ENCODE results near the gene CD164L2. TPM values are rescaled to one million over a fixed set of nuclear protein-coding genes. Genes with fewer than 3 reads are reported as not detected.
"Not testable (repeated sequence)": the region's sequence is repeated elsewhere in the genome, so short reads cannot be mapped to it uniquely, and the experiment has no call there.

The CD164L2 gene
- total RNA-seq, 1 experiment from 2014 or later = not detected

GRCh38 chr1:27391511-27392095 lies 8.5 kb upstream of the CD164L2 start:
- Histone ChIP-seq H3K36me3 (peaks cover 13% of the 10 kb centered on the region), H3K27ac (0 out of 2 replicates have a peak overlapping the region, but pooled peaks have one; percentile 18), H3K27me3 (replicated peaks) (no peaks in the 10 kb centered on the region), H3K4me1 (replicated peaks) (peaks cover 20% of the 10 kb centered on the region), H3K4me3 (peak overlapping the region; percentile 80), H3K9me3 (replicated peaks) (no peaks in the 10 kb centered on the region)
- no peak for DNase-seq (ENCODE audit: low read depth in 1 of 2, low spot score in 2 of 2)

- Histone ChIP-seq H3K9me3 (replicated peaks) (no peaks in the 10 kb centered on the region), H3K4me3 (no peak overlapping the region), H3K4me1 (replicated peaks) (peaks cover 11% of the 10 kb centered on the region), H3K27me3 (replicated peaks) (no peaks in the 10 kb centered on the region), H3K27ac (no peak overlapping the region), H3K36me3 (peaks cover 4% of the 10 kb centered on the region; the same call in 1 of the 2 replicates)
- DNase-seq (ENCODE audit: low read depth in 1 of 2, low spot score in 2 of 2) = no peak
Measured at GRCh38 chr1:27388337-27389005, 5.3 kb upstream of the CD164L2 start.

DNA sequence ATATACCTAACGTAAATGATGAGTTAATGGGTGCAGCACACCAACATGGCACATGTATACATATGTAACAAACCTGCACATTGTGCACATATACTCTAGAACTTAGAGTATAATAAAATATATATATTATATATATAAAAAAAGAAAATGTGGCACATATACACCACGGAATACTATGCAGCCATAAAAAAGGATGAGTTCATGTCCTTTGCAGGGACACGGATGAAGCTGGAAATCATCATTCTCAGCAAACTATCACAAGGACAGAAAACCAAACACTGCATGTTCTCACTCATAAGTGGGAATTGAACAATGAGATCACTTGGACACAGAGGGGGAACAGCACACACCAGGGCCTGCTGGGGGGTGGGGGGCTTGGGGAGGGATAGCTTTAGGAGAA lies 1.7 kb upstream of the CD164L2 start:
- H3K27me3 ChIP-seq (replicated peaks); DNase-seq (ENCODE audit: low read depth in 1 of 2, low spot score in 2 of 2); H3K36me3 ChIP-seq; H3K4me3 ChIP-seq; H3K27ac ChIP-seq; H3K9me3 ChIP-seq (replicated peaks); H3K4me1 ChIP-seq (replicated peaks): not testable (repeated sequence)

DNA sequence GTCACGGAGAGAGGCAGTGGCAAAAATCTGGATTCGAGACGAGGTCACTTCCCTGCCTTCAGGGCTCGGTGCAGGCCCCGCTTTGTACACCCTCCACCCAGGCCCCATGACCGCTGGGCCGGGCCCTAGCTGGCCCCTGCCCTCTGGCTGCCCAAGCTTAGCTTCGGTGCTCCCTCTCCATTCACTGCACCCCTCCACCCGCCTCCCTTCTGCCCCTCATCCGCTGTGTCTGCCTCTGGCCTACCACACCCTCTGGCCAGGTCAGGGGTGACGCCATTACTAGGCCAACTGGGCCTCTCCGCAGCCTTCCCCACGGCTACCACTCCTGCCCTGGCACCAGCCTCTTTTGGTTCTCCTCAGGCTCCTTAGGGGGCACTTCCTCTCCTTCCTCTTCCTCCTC lies 528 bp upstream of the CD164L2 start:
- Histone ChIP-seq H3K4me1 (replicated peaks) (no peaks in the 10 kb centered on the region), H3K4me3 (no peak overlapping the region), H3K36me3 (no peaks in the 10 kb centered on the region), H3K27me3 (replicated peaks) (no peaks in the 10 kb centered on the region), H3K9me3 (replicated peaks) (no peaks in the 10 kb centered on the region), H3K27ac (no peak overlapping the region)
- no peak for DNase-seq (ENCODE audit: low read depth in 1 of 2, low spot score in 2 of 2)

DNA sequence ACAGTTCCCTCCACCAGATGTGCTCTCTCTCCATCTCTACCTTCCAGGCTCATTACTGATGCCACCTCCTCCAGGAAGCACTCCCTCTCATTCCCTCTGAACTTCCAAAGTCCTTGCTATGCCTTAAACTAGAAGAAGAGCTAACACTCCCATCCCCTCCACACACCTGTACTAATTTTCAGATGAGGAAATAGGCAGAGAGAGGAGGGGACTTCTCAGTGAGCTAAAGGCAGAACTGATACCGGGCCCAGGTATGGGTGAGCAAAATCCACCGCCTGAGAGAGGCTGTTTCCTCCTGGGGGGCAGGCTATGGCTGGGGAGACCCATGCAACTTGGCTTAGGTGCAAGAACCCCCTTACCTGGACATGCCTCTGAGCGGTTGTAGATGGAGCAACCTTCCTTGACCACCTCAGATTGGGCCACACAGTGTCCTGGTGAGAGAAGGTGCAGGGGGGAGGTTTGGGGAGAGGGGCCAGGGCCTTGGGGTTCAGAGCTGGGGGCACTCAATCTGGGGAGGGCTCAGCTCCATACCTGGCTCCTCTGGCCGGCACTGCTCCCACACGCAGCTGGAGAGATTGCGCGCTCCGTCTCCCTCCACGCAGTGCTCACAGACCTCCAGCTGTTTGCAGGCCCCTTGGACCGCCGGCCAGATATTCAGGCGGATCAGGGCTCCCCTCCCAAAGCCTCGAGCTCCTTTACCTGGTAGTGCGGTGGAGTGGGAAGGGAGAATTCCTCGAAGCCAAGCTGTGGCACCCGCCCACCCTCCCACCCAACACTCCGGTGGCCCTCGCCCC lies 967 bp downstream of the CD164L2 start:
- H3K36me3 ChIP-seq = no peaks in the 10 kb centered on the region
- no peak overlapping the region for H3K27ac ChIP-seq
- no peaks in the 10 kb centered on the region for H3K27me3 ChIP-seq (replicated peaks)
- no peaks in the 10 kb centered on the region for H3K9me3 ChIP-seq (replicated peaks)
- H3K4me3 ChIP-seq = no peak overlapping the region
- no peaks in the 10 kb centered on the region for H3K4me1 ChIP-seq (replicated peaks)
- DNase-seq (ENCODE audit: low read depth in 1 of 2, low spot score in 2 of 2) = no peak

DNA sequence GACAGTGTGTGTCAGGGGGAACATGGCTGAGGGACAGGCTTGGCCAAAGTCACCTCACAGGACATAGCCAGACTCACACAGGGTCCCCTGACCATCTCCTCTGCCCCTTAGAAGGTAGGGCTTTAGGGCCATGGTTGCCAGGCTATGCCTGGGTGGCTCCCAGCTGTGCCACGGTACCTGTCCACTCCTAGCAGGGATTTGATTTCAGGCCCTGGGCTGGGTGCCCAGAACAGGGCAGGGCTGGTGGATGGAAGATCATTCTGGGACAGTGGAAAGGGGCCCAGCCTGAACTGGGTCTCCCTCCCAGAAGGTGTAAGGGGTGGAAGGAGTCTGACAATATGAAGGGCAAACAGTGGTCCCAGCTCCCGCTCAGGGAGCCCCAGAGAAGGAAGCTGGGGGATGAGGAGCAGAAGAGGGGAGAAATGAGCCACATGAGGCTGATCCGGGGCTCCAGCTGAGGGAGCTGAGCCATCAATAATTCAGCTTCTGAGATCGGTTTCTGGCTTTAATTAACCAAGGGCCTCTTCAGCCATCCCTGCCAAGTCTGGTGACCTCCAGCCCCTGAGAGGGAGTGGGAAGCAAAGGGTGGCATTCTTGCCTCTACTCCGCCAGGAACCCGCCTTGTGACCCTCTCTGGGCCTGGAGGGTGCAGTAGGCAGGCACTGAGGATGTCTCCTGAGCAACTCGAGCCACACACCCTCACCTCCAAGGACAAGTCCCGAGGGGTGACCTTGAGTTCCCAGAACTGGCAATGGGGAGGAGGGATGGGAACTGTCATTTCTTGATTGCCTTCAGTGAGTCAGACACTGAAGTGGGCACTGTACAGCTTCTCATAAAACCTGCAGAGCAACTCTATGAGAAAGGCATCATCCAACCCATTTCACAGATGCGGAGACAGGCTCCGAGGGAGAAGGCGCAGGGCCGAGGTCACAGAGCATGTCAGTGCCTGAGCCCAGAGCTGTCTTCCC lies 2.1 kb downstream of the CD164L2 start:
- Histone ChIP-seq H3K4me3 (no peak overlapping the region), H3K4me1 (replicated peaks) (no peaks in the 10 kb centered on the region), H3K36me3 (no peaks in the 10 kb centered on the region), H3K27me3 (replicated peaks) (no peaks in the 10 kb centered on the region), H3K9me3 (replicated peaks) (no peaks in the 10 kb centered on the region), H3K27ac (no peak overlapping the region)
- DNase-seq (ENCODE audit: low read depth in 1 of 2, low spot score in 2 of 2) = no peak

GRCh38 chr1:27380224-27380623 lies 2.9 kb downstream of the CD164L2 start:
- Histone ChIP-seq H3K9me3 (replicated peaks) (no peaks in the 10 kb centered on the region), H3K27ac (no peak overlapping the region), H3K4me3 (no peak overlapping the region), H3K36me3 (no peaks in the 10 kb centered on the region), H3K4me1 (replicated peaks) (no peaks in the 10 kb centered on the region), H3K27me3 (replicated peaks) (no peaks in the 10 kb centered on the region)
- DNase-seq (ENCODE audit: low read depth in 1 of 2, low spot score in 2 of 2) = no peak

DNA sequence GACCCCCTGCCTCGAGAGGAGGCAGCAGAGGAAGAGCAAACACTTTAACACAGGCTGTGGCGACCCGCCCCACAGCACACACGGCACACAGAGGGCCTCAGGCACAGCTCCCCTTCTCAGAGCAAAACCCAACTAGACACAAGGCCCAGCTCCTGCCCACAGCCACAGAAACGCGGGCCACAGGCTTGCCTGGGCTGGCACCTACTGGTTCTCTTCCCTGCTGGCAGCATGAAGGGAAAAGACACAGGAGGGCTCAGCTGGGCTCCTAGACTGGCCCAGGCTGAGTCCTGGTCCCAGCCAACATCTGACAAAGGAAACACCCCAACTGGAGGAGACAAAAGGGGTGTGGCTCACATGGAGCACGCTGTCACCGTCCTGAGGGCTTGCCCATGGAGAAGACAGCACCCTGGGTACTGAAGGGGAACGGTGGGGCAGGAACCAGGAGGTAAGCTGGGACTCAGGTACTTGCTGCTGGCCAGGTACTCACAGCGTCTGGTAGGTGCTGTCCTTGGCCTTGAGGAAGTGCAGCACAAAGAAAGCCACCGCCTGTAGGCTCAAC lies 3.5 kb downstream of the CD164L2 start:
- no peaks in the 10 kb centered on the region for H3K36me3 ChIP-seq
- H3K27me3 ChIP-seq (replicated peaks) = no peaks in the 10 kb centered on the region
- H3K4me1 ChIP-seq (replicated peaks) = no peaks in the 10 kb centered on the region
- H3K4me3 ChIP-seq = no peak overlapping the region
- no peak for DNase-seq (ENCODE audit: low read depth in 1 of 2, low spot score in 2 of 2)
- no peaks in the 10 kb centered on the region for H3K9me3 ChIP-seq (replicated peaks)
- no peak overlapping the region for H3K27ac ChIP-seq

DNA sequence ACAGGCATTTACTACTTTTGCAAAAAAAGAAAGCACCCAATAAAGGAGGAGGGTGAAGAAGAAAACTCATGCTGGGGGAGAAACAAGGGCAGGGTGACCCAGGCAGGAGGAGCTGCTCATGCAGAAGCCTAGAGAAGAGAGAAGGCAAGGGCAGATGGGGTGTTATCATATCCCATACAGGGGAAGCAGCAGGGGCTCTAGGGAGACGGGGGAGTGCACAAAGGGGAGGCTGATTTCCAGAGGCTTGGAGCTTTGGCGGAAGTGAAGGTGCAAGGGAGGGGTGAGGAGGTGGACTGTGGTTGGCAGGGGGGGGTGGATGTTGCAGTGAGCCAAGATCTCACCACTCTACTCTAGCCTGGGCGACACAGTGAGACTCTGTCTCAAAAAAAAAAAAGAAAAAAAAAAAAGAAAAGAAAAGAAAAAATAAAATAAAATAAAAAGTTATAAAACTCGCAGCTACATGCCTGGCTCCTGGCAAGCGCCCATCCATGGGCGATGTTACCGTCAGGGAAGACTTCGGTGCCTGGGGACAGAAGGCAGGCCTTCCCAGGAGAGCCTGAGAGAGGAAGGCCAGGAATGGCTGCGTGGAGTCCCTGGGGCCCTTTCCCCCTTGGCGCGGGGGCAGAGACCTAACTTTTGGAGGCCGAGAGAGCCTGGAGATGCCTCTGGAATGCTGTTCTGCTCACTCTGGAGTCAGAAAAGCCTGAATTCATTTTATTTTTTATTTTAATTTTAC lies 5.2 kb downstream of the CD164L2 start:
- H3K9me3 ChIP-seq (replicated peaks) = no peaks in the 10 kb centered on the region
- no peak overlapping the region for H3K4me3 ChIP-seq
- no peaks in the 10 kb centered on the region for H3K27me3 ChIP-seq (replicated peaks)
- H3K4me1 ChIP-seq (replicated peaks) = no peaks in the 10 kb centered on the region
- no peaks in the 10 kb centered on the region for H3K36me3 ChIP-seq
- DNase-seq (ENCODE audit: low read depth in 1 of 2, low spot score in 2 of 2) = no peak
- H3K27ac ChIP-seq = no peak overlapping the region

DNA sequence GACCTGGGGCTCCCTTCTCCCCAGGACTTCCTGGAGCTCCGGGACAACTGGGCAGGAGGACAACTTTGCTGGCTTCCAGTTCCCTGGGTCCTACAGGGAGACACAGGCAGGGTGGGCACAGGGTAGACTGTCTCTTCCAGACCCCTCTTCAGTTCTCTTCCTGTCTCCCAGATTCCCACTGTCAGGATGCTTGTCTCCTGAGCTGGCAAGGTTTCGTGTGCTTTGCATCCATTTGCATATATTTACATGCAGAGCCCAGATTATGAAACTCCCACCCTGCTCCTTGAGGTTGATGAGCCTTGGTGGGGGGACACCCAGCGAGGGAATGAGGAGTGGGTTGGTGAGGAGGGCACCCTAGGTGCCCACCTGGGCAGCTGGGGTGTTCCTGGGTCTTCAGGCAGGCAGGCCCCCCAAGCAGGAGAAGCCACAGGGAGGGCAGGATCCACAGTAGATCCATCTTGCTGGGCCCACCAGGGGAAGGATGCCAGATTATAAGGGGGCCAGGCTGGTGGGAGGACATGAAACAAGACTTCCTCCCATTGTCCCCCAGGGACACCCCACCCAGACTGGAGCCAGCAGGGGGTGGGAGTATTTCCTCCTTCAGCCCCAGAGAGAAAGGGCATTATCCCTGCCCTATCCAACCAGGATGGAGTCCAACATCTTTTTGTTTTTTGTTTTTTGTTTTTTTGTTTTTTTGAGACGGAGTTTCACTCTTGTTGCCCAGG lies 8.6 kb downstream of the CD164L2 start, which contains the start of gene FCN3:
Gene FCN3 (minus strand): TSS at position 463 of the 725 bp plus-strand sequence. CDS start 6 bp downstream, at position 457.
- no peak within 1 kb of the TSS for H3K4me3 ChIP-seq
- no peaks in the 10 kb centered on the region for H3K27me3 ChIP-seq (replicated peaks)
- DNase-seq (ENCODE audit: low read depth in 1 of 2, low spot score in 2 of 2) = no peak
- no peaks in the 10 kb centered on the region for H3K9me3 ChIP-seq (replicated peaks)
- H3K36me3 ChIP-seq = no peaks in the 10 kb centered on the region
- no peak within 1 kb of the TSS for H3K27ac ChIP-seq
- H3K4me1 ChIP-seq (replicated peaks) = no peaks in the 10 kb centered on the region

DNA sequence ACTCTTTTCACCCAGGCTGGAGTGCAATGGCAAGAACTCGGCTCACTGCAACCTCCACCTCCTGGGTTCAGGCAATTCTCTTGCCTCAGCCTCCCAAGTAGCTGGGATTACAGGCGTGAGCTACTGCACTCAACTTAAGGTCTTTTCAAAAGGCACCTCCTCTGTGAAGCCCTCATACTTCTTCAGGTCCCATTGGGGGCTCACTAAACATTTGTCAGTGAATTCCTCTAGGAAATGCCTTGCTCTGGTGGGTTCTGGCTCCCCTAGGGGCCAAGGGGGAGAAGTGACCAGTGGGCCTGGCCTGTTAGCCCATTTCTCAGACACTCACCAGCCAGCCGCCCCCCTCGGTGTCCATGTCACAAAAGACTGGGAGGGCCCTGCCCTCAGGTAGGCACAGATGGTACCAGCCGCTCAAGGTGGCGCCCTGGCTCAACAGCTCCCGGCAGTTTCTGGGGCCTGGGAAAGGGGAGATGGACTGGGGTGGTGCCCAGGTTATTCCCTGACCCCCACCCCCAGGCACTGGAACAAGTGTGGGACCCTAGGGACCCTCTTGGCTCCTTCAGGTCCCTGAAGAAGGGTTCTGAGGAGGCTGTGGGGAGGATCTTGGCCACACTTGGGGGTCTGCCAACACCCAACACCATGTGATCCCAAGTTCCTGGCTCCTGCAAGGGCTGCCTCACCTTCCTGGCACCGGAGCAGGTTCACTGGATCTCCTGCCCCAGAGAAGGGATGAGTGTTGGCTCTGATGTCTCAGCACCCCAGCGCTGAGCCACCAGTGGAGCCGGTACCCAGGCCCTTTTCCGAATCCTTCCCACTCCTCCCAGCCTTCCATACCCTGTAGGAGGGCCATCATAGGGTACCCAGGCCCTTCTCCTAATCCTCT lies 10.1 kb downstream of the CD164L2 start:
- no peak overlapping the region for H3K27ac ChIP-seq
- no peaks in the 10 kb centered on the region for H3K9me3 ChIP-seq (replicated peaks)
- H3K4me1 ChIP-seq (replicated peaks) = no peaks in the 10 kb centered on the region
- no peak overlapping the region for H3K4me3 ChIP-seq
- H3K27me3 ChIP-seq (replicated peaks) = no peaks in the 10 kb centered on the region
- DNase-seq (ENCODE audit: low read depth in 1 of 2, low spot score in 2 of 2) = no peak
- H3K36me3 ChIP-seq = no peaks in the 10 kb centered on the region

All from SJSA1 (cell line).